ENCODE measurements around the gene MPDZ. TPM values are rescaled to one million over a fixed set of nuclear protein-coding genes. Genes with fewer than 3 reads are reported as not detected.

MPDZ gene
- total RNA-seq, 1 donor = 62.6 TPM

DNA sequence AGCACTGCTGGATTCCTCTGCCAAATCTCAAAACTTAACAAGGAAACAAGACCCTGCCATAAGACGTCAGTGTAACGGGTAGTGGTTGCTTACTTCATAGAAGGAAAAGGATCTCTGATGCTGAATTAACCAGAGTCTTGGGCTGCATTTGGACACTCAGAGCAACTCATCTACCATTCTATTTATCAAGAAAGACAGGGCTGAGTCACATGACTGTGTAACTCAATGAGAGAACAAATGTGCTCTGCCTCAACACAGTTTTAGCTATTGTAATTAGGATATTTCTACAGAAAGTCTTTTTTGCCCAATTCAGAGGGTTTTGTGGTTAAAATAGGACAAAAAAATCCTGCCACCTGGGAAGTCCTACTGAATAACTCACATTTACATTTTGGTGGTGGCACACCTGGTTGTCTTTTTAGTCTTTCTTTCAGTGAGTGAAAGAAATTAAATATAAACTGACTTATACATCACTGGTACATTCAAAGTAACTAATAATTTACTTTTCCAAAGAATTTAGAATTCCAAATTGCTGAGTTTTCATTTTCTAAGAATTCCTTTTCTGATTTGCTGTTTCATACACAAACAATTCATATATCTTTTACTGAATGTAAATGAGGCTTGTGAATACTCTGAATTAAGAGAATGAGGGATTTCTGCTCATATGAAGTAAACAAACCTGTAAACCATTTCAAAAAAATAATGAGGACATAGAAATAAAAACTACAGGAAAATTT, 104.4 kb downstream of the MPDZ start:
- H3K4me3 ChIP-seq (ENCODE audit: low read depth, low read length) = no peak overlapping the region
- TF ChIP-seq, protein P1, sequence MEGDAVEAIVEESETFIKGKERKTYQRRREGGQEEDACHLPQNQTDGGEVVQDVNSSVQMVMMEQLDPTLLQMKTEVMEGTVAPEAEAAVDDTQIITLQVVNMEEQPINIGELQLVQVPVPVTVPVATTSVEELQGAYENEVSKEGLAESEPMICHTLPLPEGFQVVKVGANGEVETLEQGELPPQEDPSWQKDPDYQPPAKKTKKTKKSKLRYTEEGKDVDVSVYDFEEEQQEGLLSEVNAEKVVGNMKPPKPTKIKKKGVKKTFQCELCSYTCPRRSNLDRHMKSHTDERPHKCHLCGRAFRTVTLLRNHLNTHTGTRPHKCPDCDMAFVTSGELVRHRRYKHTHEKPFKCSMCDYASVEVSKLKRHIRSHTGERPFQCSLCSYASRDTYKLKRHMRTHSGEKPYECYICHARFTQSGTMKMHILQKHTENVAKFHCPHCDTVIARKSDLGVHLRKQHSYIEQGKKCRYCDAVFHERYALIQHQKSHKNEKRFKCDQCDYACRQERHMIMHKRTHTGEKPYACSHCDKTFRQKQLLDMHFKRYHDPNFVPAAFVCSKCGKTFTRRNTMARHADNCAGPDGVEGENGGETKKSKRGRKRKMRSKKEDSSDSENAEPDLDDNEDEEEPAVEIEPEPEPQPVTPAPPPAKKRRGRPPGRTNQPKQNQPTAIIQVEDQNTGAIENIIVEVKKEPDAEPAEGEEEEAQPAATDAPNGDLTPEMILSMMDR (IDR thresholded peaks at IDR 0.05; ENCODE audit: insufficient read depth, low read depth, low read length) = no peak
- DNase-seq (ENCODE audit: low read depth) = no peak

DNA sequence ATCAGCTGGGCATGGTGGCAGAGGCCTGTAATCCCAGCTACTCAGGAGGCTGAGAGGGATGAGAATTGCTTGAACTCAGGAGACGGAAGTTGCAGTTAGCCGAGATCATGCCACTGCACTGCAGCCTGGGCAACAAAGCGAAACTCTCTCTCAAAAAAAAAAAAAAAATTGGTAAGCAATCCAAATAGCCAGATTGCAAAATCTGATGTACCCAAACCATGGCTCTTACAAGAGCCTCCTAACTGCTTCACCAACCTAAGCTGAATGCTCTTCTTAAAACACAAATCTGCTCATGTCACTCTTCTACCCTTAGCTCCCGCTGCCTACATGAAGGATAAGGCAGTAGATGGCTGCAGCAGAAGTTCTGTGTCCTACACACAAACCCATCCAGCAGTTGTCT, 105.9 kb downstream of the MPDZ start:
- TF ChIP-seq, protein P1 (IDR thresholded peaks at IDR 0.05; ENCODE audit: insufficient read depth, low read depth, low read length) = no peak
- no peak overlapping the region for H3K4me3 ChIP-seq (ENCODE audit: low read depth, low read length)
- DNase-seq (ENCODE audit: low read depth) = no peak

DNA sequence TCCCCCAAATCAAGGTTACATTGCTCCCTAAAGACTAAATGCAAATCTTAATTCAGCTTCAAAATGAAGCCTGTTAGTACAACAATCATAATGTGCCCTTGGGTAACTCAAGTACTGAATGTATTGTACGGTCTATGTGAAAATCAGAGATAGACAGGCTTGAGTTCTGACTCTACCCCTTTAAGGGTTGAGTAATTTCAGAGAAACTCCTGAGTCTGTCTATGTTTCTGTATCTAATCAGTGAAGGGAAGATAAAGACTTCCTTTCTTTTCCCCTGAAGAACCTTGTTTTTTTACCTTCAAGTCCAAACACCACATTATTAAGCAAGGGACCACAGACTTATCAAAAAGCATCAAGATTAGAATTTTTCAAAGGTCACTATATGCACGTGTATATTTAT, 108.2 kb downstream of the MPDZ start:
- DNase-seq (ENCODE audit: low read depth) = peak; percentile 32
- TF ChIP-seq, protein P1 (IDR thresholded peaks at IDR 0.05; ENCODE audit: insufficient read depth, low read depth, low read length) = no peak
- no peak overlapping the region for H3K4me3 ChIP-seq (ENCODE audit: low read depth, low read length)

DNA sequence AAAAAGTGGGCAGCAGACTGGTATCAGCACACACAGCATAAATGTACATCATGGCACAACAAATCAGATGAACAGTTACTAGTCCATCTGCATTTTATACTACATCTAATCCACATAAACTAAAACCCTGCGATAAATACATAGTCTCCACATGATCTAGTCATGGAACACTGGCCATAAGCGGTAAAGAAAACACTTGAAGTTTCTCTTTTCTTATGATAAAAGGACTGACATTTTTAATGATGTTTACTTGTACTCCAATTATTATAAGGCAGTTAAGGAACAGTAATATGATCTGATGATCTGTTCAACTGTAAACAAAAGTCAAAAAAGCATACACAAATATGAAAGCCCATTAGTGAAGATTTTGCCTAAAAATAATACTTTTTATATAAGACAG, 112.5 kb downstream of the MPDZ start:
- TF ChIP-seq, protein P1 (IDR thresholded peaks at IDR 0.05; ENCODE audit: insufficient read depth, low read depth, low read length) = no peak
- H3K4me3 ChIP-seq (ENCODE audit: low read depth, low read length) = no peak overlapping the region
- DNase-seq (ENCODE audit: low read depth) = peak; percentile 16

DNA sequence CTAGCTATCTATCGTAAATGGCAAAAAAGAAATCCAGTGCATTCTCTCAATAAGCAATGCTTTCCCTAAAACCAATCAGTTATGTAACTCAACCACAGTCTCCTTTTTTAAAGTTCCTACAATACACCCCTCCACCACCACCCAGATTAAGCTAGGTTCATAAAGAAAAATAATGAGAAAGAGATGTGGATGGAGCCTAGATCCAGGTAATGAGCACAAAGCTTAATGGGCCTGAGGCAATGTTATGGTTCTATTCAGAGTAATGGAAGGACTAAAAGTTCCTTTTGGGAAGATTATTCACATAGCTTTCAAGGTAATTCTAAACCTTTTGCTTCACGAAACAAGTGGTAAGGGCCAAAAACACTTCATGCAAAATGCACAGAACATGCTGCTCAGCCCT, 113.5 kb downstream of the MPDZ start:
- TF ChIP-seq, protein P1 (IDR thresholded peaks at IDR 0.05; ENCODE audit: insufficient read depth, low read depth, low read length) = no peak
- DNase-seq (ENCODE audit: low read depth) = no peak
- H3K4me3 ChIP-seq (ENCODE audit: low read depth, low read length) = no peak overlapping the region

DNA sequence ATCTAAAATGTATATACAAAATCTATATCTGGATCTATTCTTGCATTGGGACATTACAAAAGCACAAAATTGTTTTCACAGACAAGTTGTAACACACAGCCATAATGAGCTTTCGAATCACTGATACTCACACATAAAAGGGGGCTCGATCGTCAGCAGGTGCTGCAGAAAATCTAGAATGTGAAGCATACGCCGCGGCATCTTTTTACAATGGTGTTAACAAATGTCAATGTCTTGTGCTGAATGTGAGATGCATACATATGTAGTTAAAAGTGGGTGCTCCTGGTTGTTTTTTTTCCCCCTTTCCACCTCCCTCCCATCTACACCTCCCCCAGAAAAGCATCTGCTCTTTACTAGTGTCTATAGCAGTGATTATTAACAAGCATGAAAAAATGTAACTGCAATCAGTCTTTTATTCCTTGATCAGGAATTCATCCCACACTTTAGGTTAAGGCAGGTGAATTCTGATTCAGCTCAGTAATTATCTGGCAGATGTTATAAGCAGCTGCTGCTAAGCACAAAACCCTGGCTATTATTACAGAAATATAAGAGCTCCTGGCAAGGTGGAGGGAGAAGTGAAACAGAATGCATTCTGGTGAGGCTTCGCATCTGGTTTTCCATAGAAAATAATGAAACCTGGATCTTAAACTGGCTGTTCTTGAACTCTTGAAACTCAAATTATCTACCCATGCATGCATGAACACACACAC, 114.1 kb downstream of the MPDZ start:
- DNase-seq (ENCODE audit: low read depth) = no peak
- H3K4me3 ChIP-seq (ENCODE audit: low read depth, low read length) = no peak overlapping the region
- TF ChIP-seq, protein P1 (IDR thresholded peaks at IDR 0.05; ENCODE audit: insufficient read depth, low read depth, low read length) = no peak
